AG04449 (cell line): ENCODE data around the gene RNF144A.

Experiments used
- CTCF ChIA-PET: fragments of 350-600 bp; formaldehyde crosslinking; extraction: SDS; loops from one replicate; lab custom pipeline; 2021; ENCODE audit warnings: antibody characterized with exemption; lab: Yijun Ruan, JAX
- POLR2A ChIA-PET: fragments of 400-600, 350-600 bp; formaldehyde crosslinking; extraction: SDS; loops from one replicate; lab custom pipeline; 2020; ENCODE audit warnings: antibody characterized with exemption, inconsistent platforms; lab: Yijun Ruan, JAX
- DNase-seq: peaks from one replicate; pipeline ENCODE4 v3.0.0-alpha.2; 2010; ENCODE audit warnings: low read depth, low spot score
- H3K4me3 ChIP-seq: 2 replicates; pipeline ENCODE4 v1.5.1; 2011; ENCODE audit warnings: low read depth, mild to moderate bottlenecking, control low read depth, low read length
- CTCF ChIP-seq: IDR thresholded peaks from one replicate; pipeline ENCODE4 v1.5.1; 2011; ENCODE audit warnings: mild to moderate bottlenecking, moderate library complexity, low read length, control low read depth, inconsistent platforms; ENCODE audit not compliant: insufficient read depth; ENCODE audit errors: missing control alignments

RNF144A gene

GRCh38 chr2:7016601-7017211, 99.5 kb downstream of the RNF144A start:
- no peak for TF ChIP-seq CTCF
- no peak overlapping the region for H3K4me3 ChIP-seq
- ChIA-PET POLR2A (no interaction called here), CTCF (interaction anchor here (1.5 to 2.0 kb wide), 2 partner anchors 20 to 28 kb away, joined by 5 to 7 read pairs; no protein-coding TSS in a partner anchor)
- DNase-seq: no peak

- ChIA-PET POLR2A (no interaction called here), CTCF (interaction anchor here (1.2 kb wide), 1 partner anchor 26 kb away, joined by 3 read pairs; no protein-coding TSS in a partner anchor)
- no peak for TF ChIP-seq CTCF
- no peak for DNase-seq
- H3K4me3 ChIP-seq: no peak overlapping the region
These were observed 100.6 kb downstream of the RNF144A start for GRCh38 chr2:7017671-7018281.

GRCh38 chr2:7018282-7018701, 101.1 kb downstream of the RNF144A start:
- H3K4me3 ChIP-seq: no peak overlapping the region
- DNase-seq: no peak
- ChIA-PET CTCF (interaction anchor here (1.2 kb wide), 1 partner anchor 26 kb away, joined by 3 read pairs; no protein-coding TSS in a partner anchor), POLR2A (no interaction called here)
- no peak for TF ChIP-seq CTCF

- POLR2A ChIA-PET: no interaction called here
- no peak overlapping the region for H3K4me3 ChIP-seq
- TF ChIP-seq CTCF: no peak
- DNase-seq: no peak
- CTCF ChIA-PET: interaction anchor here (1.0 kb wide), 1 partner anchor 25 kb away, joined by 6 read pairs; no protein-coding TSS in a partner anchor
These were observed 101.6 kb downstream of the RNF144A start for GRCh38 chr2:7018767-7019166.

GRCh38 chr2:7019191-7019590, 102.0 kb downstream of the RNF144A start:
- POLR2A ChIA-PET: no interaction called here
- no peak for TF ChIP-seq CTCF

GRCh38 chr2:7020059-7020458, 102.8 kb downstream of the RNF144A start:
- CTCF ChIA-PET: no interaction called here
- POLR2A ChIA-PET: no interaction called here
- no peak overlapping the region for H3K4me3 ChIP-seq
- no peak for DNase-seq
- no peak for TF ChIP-seq CTCF

More at GRCh38 chr2:7019191-7019590, 102.0 kb downstream of the RNF144A start:
- CTCF ChIA-PET: interaction anchor here (1.0 kb wide), 1 partner anchor 24 kb away, joined by 6 read pairs; no protein-coding TSS in a partner anchor
- DNase-seq: no peak
- H3K4me3 ChIP-seq: no peak overlapping the region
